GM18511 (cell line): ENCODE measurements around the gene TMEM250.

Source experiments
- ATAC-seq: cut with Tn5 transposase; IDR thresholded peaks from one replicate; pipeline ENCODE4 v1.9.1; 2021; ENCODE audit warnings: mild to moderate bottlenecking, moderate library complexity; ENCODE audit not compliant: unreplicated experiment

Gene TMEM250

DNA sequence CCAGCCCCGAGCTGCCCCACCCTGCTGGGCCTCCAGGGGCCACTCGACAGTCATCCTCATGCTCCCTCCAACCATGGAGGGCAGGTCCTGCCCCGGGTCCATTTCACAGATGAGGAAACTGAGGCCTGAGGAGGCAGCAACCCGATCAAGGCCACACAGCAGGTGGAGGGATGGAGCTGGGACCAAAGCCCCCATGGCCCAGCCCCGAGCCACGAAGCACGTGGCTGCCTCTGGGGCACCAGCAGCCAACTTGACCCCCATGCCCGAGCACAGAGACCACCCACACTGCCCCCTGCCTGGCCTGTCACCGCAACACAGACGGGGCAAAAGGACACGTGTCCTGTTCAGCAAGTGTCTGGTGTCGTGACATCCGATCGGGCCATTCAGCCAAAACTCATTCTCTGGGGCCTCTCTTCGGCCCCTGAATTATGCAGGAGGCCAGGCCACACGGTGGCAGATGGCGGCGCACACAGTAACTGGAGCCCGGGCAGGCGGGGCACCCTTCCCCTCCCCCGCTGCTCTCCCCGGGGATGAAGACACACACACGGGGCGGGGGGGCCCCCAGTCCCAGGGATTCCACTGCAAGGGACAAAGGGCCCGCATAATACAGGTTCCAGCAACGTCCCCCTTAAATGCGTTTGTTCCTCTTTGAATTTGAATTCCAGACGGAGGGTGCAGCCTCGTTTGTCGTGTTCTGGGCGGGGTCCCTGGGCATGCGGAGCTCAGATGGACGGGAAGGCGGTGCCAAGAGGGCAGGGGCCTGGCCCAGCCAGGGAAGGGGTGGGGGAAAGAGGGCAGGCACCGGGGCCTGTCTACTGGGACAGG, 29.4 kb upstream of the TMEM250 start:
- ATAC-seq, result no peak

DNA sequence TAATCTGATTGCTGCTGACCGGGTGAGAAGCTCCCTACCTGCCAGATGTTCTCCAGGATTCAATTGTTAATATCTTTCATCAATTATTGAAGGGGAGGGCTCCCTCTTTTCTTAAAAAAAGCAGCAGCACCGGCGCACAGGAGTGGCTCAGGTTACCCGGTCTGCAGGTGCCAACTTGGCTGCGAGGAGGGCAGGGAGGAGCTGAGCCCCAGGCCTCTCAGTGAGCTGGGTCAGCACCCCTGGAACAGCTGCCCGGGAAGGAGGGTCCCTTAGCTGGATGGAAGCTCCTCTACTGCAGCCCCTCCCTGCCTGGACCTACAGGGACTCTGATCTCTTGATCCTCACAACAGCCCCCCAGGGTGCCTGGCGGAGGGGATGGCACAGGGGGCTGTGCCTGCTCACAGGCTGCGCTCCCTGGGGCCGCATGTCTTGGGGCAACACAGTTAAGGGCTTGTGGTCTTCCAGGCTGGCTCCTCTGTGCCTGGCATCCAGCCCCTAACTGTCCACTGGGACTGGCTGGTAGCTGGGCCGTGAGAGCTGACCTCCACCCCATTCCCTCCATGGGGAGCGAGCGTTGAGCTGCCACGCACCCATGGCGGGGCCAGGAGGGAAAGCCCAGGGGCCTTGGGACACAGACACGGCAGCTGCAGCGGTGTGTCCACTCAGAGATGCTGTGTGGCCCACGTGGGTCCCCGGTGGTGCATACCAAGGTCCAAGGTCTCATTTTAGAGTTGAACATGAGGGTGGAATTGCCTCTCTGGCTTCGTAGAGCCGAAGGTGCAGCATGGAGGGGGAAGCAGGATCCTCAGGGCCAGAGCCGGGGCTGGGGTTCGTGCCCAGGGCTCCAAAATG, 28.6 kb upstream of the TMEM250 start:
- ATAC-seq, result no peak

DNA sequence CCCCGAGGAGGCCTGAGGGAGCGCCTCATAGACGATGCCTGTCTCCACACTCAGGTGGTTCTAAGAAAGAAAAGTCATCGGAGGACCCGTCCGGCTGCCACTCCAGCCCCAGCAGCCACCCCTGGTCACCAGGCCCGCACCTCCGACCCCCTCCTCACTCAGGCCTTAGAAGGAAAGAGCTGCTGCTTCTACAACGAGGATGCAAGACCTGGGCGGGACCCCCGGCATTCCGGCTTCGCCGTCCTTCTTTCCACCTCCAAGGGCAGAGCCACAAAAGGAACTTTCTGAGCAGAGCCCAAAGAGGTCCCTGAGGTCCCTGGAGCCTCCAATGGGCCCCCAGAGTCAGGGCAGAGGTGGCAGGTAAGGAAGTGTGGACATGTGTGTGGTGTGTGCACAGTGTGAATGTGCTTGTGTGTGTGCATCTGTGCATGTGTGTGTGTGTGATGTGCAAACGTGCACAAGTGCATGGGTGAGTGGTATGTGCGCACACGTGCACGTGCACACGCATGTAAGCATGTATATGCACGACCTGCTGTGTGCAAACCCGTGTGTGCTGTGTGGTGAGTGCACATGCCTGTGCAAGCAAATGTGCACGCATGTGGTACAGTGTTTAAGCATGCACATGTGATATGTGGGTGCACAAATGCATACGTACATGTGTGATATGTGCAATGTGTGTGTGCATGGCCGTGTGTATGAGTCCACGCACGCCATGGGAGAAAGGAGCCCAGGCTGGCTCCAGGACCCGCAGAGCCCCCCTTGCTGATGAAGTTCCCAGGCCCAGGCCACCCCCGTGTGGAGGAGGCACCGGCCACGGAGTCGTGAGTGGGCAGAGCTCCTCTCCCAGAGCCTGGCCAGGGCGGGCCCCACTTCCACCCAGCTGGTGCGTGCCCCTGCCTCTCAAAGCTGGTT, 27.7 kb upstream of the TMEM250 start:
- ATAC-seq, result no peak

DNA sequence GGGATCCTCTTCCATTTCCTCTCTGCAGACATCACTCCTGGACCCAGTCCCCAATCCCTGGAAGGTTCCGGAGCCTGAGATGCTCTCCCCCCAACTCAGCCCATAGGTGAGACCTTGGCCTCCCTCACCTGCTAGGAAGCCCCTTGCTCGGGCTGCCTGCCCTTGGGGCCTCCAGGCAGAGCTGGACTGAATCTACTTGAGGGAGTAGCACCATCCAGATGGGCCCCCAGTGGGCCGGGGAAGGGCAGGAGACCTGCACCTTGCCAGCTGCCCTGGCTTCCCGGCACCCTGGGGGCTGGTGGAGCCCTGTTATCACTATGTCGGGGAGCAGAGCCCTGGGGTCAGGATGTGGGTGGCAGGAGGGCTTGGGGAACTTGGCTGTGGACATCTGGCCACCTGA, 26.9 kb upstream of the TMEM250 start:
- no peak for ATAC-seq

DNA sequence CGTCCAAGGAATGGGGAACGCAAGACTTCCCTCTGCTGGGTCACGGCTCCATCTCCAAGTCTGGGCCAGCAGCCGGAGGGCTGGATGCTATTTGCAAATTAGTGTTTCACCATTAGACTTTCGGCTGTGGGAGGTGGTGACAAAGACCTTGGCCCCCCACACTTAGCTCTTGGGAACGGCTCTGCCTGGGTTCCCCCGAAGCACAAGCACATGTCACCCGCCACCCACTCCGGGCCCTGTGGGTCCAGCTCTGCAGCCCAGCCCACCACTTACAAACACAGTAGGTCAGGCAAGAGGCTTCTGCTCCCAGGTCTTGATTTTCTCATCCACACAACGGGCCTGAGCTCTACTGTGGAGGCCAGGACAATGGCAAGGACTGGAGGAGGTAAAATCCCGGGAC, 25.8 kb upstream of the TMEM250 start:
- no peak for ATAC-seq

DNA sequence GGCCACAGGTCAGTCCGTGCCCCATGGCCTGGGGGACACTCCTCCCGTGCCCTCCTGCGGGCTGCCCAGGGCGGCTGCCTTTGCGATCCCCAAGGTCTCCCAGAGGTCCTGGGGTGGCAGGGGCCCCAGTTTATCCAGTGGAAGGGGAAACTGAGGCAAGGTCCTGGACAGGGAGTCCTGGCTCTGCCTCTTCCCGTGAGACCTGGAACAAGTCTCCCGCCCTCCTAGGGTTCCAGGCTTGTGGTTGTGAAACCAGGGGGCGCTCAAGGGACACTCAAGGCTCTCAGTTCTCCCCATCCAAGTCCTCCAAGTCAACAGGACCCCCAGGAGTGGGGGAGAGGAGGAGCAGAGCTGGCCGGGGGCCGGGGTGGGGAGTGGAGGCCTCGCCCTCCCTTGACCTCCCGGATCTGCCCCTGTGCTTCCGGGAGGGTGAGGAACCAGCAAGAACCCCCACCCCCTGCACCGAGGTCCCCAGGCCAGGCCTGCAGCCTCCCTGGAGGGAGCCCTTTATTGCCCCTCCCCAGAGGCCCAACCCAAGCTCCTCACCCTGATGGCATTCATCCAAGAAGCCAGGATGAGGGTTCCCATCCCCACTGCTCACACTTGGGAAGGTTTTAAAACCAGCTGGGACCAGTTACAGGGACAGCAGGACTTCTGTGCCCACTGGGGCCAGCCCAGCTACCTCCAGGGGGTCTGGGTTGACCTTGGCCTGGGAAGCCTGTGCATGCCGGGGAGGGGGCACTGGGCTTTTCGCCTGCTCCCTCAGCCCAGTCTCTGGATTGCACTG, 24.7 kb upstream of the TMEM250 start:
- ATAC-seq, result no peak

DNA sequence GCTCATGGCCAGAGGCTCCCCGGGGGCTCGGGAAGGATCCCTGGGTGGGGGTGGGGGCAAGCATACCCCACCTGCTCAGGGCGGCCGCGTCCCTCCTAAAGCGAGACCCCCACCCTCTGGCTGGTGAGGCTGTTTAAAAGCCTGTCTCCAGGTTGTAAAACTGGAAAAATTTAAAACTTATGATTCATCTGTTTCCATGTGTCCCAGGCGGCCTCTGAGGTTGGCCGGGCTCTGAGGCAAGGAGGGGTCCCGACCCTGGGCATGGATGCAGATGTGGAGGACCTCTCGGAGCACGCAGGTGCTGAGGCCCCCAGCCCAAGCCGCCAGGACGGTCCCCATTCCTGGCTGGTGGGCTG, 24.2 kb upstream of the TMEM250 start:
- ATAC-seq, result no peak

DNA sequence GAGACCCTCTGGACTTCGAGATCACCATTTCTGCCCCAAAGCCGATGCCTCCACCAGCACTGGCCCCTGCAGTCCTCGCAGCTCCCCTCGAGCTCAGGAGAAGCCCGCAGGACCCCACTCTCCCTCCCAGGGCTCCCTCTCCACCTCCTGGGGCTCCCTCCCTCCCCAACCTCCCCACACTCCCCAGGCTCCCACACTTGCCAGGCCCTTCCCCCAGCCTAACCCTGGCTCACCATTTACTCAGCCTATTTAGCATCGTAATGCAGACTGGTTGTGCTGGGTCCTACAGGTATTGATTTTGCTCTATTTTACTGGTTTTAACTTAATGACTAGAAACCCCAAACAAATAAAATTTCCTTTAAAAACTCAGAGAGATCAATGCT, 23.7 kb upstream of the TMEM250 start:
- ATAC-seq, result no peak

DNA sequence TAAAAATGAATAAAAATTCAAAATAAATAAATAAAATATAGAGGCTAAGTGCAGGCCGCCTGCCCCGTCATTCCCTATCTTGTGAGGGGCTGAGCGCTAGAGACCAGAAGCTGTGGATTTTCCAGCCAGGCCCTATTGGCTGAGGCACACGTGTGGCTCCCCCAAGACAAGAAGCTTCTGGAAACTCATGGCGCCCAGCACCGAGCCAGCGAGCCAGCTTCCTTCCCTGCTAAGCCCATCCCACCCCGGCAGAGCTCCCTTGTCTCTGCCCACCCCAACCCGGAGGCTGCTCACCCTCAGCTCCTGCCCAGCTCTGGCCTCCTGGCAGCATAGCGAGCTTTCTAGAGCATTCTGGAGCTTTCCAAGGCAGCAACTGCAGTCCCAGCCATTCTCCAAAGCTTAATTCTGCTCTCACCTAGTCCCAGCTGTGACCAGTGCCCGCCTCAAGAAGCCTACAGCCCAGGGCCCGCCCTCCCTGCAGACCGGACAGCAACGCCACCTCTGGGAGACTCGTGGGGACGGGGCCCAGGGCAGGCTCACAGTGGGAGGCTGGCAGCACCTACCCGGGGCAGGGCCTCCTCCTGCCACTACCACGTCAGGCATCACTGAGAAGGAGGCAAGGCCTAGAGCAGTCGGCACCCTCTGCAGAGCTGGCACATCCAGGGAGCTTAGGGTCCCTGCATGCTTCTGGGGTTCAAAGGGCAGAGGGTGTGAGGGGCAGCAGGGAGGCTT, 23.2 kb upstream of the TMEM250 start:
- ATAC-seq, result no peak

DNA sequence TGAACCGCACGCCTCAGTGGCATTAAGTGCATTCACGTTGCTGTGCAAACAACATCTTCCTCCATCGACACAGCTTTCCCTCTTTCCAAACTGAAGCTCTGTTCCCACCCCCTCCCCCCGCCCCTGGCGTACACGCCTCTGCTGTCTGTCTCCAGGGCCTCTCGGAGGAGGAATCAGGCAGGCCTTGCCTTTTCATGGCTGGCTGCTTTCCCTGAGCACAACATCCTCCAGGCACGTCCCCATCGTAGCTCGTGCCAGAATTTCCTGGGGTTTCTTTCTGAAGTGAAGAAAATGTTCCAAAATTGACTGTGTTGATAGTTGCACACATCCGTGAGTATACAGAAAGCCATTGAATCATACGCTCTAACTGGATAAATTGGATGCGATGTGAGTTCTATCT, 22.3 kb upstream of the TMEM250 start:
- ATAC-seq, result no peak

DNA sequence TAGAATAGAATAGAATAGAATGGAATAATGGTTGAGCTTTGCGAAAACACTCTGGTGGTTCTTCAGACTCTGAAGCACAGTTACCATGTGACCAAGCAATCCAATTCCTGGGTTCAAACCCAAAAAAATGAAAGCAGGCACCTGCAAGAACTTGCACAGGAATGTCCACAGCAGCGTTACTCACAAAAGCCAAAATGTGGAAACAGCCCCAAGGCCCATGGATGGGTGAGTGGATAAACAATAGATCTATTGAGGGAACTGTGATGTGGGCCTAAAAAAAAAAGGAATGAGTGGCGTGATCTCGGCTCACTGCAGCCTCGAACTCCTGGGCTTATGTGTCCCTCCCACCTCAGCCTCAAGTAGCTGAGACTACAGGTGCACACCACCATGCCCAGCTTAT, 21.4 kb upstream of the TMEM250 start:
- ATAC-seq, result no peak

DNA sequence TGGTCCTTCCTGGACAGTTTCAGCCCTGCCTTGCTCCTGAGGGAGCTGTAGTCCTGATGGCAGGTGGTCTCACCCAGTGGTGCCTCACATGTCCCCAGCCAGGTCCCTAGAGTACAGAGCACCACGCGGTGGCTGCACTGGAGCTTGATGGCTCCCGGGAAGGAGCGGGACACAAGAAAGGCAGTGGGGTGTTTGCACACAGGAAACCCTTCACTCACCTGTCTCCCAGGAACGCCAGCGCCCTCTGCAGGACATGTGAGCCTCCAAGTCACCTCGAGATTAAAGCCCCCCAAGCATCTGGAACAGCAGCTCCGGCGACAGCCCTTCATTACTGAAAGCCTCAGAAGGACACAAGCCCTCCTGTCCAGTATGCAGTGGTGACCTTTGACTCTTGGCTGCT, 19.9 kb upstream of the TMEM250 start:
- no peak for ATAC-seq

DNA sequence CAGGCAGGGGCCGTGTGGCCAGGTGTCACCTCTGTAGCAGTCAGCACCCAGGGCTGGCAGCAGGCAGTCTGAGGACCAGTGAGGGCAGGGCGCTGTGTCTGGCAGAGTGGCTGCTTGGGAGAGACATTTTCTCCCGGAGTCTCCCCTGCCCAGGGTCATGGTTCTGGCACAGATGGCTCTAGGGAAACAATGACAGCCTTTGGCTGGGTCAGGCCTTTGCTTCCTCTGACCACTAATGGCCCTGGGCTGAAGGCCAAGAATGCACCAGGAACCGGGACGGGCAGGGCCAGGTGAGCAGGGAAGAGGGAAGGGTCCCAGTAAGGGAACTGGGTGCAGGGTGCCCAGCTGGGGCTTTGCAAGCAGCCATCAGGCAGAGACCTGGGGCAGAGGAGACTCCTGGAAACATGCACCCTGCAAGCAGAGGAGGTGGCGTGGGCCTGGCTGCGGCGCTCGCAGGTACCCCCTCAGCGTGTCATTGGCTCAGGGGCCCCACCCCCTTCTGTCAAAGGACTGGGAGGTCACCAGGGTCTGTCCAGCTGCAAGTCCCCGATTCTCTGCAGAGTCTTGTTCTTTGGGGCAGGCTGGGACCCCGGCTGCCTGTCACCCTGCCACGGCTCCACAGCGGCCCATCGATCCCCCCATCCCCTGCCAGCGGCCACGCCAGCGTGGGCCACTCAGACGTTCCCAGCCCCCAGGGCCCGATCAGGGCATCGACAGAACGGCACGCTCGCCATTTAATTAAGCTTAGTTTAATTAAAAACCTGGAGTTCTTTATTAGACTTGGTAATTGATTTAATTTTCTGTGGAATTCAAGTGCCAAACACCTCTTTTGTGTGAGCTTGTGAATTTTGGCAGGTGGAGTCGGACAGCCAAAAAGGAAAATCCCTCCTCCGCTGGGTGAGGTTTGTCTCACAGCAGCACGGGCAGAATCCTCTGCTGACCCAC, 18.9 kb upstream of the TMEM250 start:
- no peak for ATAC-seq

DNA sequence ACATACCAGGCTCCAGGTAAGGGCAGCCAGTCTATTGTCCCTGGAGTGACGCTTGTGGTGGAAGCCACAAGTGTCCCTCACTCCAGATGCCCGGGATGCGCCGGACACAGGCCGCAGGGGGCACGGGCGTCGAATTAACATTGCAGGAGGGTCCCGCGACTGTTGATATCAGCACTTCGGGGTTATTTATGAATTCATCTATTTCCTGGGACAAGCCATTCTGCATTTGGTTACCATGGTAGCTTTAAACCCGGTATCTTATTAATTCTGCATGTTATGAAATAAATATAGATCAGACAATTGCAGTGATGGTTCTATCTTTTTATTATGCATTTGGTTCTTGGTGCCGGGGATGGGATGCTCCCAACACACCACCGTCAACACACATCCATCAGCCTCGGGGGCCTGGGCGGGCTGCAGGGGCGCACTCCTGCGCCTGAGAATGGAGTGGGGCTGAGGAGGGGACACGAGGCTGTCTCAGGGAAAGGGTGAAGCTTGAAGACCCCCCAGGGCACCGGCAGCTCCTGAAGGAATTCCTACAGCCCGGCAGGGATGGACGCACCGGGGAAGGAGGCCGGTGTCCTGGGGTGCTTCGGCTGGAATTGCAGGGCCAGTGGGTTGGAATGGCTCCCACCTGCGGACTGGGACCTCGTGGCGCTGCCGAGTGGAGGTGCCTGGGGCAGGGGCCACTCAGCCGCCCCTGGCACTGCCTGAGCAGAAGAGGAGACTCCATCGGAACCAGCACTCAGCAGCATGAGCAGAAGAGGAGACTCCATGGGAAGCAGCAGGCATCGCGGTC, 17.7 kb upstream of the TMEM250 start:
- ATAC-seq, result no peak

DNA sequence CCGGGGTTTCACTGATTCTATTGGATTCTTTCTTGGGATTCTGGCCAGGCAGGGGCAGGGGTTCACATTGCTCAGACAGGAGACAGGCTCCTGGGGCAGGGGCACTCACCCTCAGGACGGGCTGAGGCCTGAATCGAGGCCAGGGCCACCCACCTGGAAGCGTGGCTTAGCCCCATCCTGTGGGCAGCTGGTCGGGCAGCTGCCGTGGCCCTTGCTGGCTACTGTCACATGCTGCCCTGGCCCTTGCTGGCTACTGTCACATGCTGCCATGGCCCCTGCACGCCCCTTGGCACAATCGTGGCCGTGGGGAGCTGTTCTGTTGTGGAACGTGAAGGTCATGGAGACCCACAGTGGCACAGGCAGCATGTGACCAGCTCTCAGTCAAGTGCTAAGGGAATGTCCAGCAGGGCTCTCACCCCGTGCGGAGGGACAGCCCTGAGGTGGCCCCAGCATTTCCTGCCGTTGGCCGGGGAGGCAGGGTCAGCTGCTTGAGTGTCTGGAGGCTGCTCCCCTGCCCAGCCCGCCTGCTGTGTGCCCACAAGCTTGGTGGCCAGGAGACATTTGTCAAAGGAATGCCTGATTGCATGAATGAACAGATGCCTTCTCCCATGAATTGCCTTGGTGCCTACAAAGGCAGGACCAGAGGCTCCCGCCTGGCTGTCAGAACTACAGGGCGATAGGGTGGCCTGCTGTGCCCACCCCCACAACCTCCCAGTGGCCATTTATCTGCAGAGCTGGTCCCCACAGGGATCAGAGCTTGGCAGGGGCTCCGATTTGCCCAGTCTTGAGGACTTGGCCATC, 16.9 kb upstream of the TMEM250 start:
- ATAC-seq, result no peak

DNA sequence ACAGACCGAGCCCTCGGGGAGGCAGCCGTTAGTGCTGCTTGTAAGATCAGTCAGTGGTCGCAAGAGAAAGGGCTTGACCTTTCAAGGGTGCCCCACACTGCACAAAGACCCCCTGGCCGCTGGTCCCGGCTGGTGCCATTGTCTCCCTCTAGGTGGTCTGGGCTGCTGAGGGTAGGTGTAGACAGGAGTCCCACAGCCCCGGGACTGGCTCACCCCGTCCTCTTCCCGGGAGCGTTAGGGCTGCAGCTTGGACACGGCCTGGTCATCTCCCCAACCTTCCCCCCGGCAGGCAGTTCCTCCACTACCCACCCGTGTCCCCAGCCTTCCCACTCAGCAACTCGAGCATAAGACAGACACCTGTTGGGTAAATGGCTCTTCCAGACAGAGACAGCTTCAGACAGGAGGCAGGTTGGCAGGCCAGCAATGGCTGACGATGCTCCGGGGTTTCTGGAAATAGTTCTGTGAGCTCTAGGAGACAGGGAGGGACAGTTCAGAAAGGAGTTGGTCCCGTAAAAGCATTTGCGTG, 15.3 kb upstream of the TMEM250 start:
- no peak for ATAC-seq
